Ureter (tissue), 1 donor: ENCODE data around the gene OR10V1. TPM values are rescaled to one million over a fixed set of nuclear protein-coding genes. Genes with fewer than 3 reads are reported as not detected.

Experiments
- DNase-seq: peaks from one replicate; pipeline ENCODE4 v3.0.0-alpha.2; 2020; ENCODE audit warnings: low spot score
- total RNA-seq: library from RNA; stranded (reverse); gene quantifications from one replicate; pipeline ENCODE4 v1.2.4, GENCODE V29; 2023
- donor health status: DM: yes; HTN: yes; CAD: no.

The OR10V1 gene
- total RNA-seq, 1 donor from 2014 or later = not detected

GRCh38 chr11:59668950-59669610, 44.6 kb downstream of the OR10V1 start, which contains the start of gene PATL1:
Gene PATL1, minus strand, starts transcription at chr11:59669037. Its CDS starts 142 bp downstream, at chr11:59668895.
- DNase-seq = peak; percentile 99

- peak; percentile 69 for DNase-seq
These were observed 45.3 kb downstream of the OR10V1 start for GRCh38 chr11:59668188-59668949.

DNA sequence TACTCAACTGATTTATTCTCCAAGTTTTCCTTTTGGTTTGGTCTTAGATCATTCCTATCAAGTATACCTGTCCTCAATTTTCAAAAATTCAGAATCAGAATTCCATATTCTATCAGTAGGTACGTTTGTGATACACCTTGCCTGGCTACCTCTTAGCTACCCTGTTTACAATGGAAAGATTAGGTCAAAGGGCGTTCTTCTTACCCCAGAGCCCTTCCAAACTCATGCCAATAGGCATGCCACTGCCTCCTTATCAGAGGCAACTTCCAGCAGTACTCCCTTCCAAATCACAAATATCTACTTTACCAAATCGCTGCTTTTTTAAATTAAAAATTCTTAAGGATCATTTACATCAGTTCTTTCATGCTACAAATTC, 45.8 kb downstream of the OR10V1 start:
- DNase-seq = no peak

DNA sequence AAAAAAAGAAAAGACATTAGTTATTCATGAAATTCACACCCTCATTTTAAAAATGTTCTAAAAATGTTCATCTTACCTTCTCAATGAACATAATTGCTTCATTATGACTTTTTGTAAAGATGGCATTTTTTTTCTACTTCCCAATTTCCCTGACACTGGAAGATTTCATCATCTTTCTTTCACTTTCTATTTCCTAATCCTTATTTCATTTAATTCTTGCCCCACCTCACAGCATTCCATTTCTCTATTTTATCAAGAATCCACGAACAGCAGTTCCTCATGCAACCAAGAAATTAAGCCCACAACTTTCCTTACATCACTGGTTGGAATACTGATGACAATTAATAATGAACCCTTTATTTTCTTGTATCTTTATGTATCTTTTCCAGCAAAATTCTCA, 46.7 kb downstream of the OR10V1 start:
- DNase-seq = no peak

Other genes starting within 250 kb of the OR10V1 start
- gene OR4D10, start 240.5 kb downstream of the OR10V1 start, total RNA-seq = not detected
- not detected for gene OR4D11, start 210.3 kb downstream of the OR10V1 start, total RNA-seq
- gene OR4D9, start 202.3 kb downstream of the OR10V1 start, total RNA-seq = not detected
- gene OSBP, start 98.1 kb downstream of the OR10V1 start, total RNA-seq = 73.1 TPM
- gene PATL1, start 44.8 kb downstream of the OR10V1 start, total RNA-seq = 38.1 TPM
- 31.8 TPM for gene STX3, start 41.5 kb upstream of the OR10V1 start, total RNA-seq
- gene MRPL16, start 96.9 kb upstream of the OR10V1 start, total RNA-seq = 40.1 TPM
- gene CBLIF, start 131.7 kb upstream of the OR10V1 start, total RNA-seq = not detected
- gene TCN1, start 152.6 kb upstream of the OR10V1 start, total RNA-seq = 3.3 TPM
- gene OOSP3, start 164.9 kb upstream of the OR10V1 start, total RNA-seq = not detected
- not detected for gene OOSP1, start 224.6 kb upstream of the OR10V1 start, total RNA-seq